ACC112 (cell line): ENCODE measurements around the gene CNOT8.
"Not testable (repeated sequence)": the region's sequence is repeated elsewhere in the genome, so short reads cannot be mapped to it uniquely, and the experiment has no call there.

Experiments
- H2AFZ ChIP-seq: fragments of 200-600 bp; sonication (generic); one replicate; pipeline ENCODE4 v1.6.0; 2017; ENCODE audit warnings: antibody characterized with exemption, low read length; ENCODE audit not compliant: unreplicated experiment
- H3K27ac ChIP-seq: fragments of 200-600 bp; sonication (generic); 2 replicates; pipeline ENCODE4 v1.5.1; 2014; ENCODE audit warnings: low read depth, mild to moderate bottlenecking, antibody characterized with exemption, low read length, moderate library complexity
- H3K27me3 ChIP-seq: fragments of 200-600 bp; sonication (generic); 2 replicates; pipeline ENCODE4 v1.6.1; 2014; ENCODE audit warnings: mild to moderate bottlenecking, antibody characterized with exemption, low read length, moderate library complexity, mixed read lengths; ENCODE audit not compliant: insufficient read depth
- H3K36me3 ChIP-seq: fragments of 200-600 bp; sonication (generic); 2 replicates; pipeline ENCODE4 v1.6.1; 2016; ENCODE audit warnings: mild to moderate bottlenecking, antibody characterized with exemption, low read length, moderate library complexity, mixed read lengths; ENCODE audit not compliant: insufficient read depth
- H3K4me1 ChIP-seq: fragments of 200-600 bp; sonication (generic); one replicate; pipeline ENCODE4 v1.6.1; 2016; ENCODE audit warnings: low read length, mixed read lengths; ENCODE audit not compliant: insufficient read depth, unreplicated experiment, control insufficient read depth
- H3K4me3 ChIP-seq: fragments of 200-600 bp; sonication (generic); 2 replicates; pipeline ENCODE4 v1.5.1; 2014; ENCODE audit warnings: mild to moderate bottlenecking, low read depth, low read length
- H3K79me2 ChIP-seq: fragments of 200-600 bp; sonication (generic); one replicate; pipeline ENCODE4 v1.6.0; 2016; ENCODE audit warnings: low read length; ENCODE audit not compliant: control insufficient read depth, unreplicated experiment, insufficient read depth

The CNOT8 gene

DNA sequence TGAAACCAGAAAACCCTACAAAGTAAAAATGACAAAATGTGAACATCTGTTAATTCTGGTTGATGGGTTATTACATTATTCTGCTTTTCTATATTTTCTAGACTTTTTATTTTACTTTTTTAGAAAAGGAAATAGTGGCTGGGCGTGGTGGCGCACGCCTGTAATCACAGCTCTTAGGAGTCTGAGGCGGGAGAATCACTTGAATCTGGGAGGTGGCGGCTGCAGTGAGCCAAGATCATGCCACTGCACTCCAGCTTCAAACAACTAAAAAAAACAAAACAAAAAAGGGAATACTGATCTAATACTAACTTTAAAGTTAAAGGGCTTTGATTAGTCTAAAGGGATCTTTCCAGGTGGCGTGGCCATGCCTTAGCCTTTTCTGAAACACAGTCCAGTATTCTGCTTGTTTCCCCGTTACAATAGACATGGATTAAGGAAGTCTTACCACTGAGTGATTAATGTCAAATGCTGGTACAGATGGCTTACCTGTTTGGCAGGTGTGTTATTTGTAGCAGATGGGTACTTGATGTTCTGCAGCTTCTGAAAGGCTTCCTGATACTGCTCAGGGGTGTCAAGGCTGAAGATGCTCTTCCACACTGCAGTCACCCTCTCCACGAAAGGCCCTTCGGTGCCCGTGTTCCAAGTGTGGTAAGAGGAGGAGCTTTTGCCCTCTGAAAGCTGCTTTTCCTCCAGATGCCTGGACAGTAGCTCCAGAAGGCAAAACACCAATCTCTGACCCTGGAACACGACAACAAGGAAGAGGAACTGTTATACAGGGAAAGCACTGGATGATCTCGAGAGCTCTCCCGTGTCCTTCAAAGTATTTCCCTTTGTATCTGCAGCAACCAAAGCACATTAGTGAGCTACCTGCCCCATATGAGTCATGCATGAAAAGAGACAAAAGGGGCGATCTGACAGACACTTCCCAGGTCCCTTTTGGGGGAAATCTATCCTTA, 37.5 kb downstream of the CNOT8 start:
- Histone ChIP-seq H3K27ac (no peak overlapping the region), H3K4me1 (peaks cover 5% of the 10 kb centered on the region), H3K79me2 (no peaks in the 10 kb centered on the region), H3K36me3 (peaks cover 24% of the 10 kb centered on the region), H2AFZ (no peak overlapping the region), H3K27me3 (no peaks in the 10 kb centered on the region), H3K4me3 (no peak overlapping the region)

DNA sequence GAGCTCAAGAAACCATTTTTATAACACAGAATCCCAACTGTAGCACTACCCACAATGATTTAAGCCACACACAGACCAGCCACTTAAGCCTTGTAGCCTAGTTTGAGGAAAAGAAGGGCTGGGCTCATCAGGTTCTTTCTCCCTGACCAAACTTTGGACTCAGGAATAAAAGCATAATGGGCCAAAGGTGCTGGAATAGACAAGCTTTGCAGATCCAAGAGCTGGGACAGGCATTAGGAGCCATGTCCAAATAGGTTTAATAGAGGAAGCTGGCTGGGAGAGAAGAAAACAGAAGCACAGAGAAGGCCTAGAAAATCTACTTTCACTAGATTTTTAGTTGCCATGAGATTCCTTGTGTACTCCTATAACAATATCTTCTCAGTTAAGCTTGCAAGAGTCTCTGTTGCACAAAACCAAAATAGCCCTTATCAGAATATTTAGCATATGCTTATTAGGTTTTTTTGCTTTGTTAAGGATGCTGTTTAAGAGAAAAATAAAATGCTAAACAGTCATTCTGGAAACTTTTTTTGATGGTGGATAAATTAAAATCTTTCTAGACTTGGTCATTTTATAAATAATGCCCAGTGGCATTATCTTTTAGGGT, 38.2 kb downstream of the CNOT8 start:
- peaks cover 19% of the 10 kb centered on the region for H3K36me3 ChIP-seq
- H3K4me3 ChIP-seq: no peak overlapping the region
- H3K27ac ChIP-seq: no peak overlapping the region
- no peak overlapping the region for H2AFZ ChIP-seq
- H3K79me2 ChIP-seq: no peaks in the 10 kb centered on the region
- peaks cover 5% of the 10 kb centered on the region for H3K4me1 ChIP-seq
- H3K27me3 ChIP-seq: no peaks in the 10 kb centered on the region

DNA sequence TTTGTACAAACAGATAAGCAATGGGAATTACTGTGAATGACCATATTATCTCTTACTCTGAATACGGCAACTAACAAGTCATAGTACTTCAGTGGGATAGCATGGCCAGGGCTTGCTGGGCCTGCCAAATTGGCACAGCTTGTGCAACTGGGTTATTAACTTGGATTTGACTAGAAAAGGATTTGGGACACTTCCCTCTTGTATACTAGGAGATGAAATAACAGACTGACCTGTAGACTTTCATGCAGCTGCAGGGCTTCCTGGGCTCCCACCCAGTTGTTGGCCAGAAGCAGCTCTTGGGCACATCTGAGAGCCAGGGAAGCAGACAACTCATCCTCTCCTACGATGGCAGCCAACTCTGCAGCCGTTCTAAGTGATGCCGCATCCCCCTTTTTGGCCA, 39.8 kb downstream of the CNOT8 start:
- Histone ChIP-seq H3K4me1 (no peaks in the 10 kb centered on the region), H3K27ac (no peak overlapping the region), H3K36me3 (peaks cover 22% of the 10 kb centered on the region)

DNA sequence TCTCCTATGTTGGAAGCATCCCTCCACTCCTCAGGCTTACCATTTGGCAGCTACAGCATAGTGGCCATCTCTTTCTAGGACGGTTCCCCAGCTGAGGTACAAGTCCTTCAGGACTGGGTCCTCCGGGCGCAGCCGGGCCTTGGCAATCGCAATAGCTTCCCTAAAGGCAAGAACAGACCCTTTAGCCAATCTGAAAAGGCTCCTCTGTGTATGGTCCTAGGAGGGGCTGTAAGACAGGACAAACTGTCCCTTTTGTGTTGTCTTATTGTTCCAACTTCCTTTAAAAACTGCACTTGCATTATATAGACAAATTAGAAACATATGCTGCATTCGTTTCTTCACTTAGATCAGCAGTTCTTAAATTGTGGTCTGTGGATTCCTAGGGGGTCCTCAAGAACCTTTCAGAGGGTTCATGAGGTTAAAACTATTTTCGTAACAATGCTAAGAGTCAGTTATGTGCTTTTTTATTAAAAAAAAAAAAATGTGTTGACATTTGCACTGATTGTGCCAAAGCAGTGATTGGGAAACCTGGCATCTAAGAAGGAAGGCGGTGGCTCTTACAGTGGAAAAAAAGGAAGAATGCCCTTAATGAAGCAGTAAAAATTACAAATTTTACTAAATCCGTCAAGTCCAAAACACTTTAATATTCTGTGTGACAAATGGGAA, 40.9 kb downstream of the CNOT8 start:
- H3K27ac ChIP-seq: no peak overlapping the region
- H3K36me3 ChIP-seq: peaks cover 22% of the 10 kb centered on the region
- H2AFZ ChIP-seq: no peak overlapping the region
- no peak overlapping the region for H3K4me3 ChIP-seq
- no peaks in the 10 kb centered on the region for H3K79me2 ChIP-seq
- H3K4me1 ChIP-seq: no peaks in the 10 kb centered on the region
- H3K27me3 ChIP-seq: no peaks in the 10 kb centered on the region

More for the DNA sequence above, 39.8 kb downstream of the CNOT8 start:
- H3K4me3 ChIP-seq: no peak overlapping the region
- H3K27me3 ChIP-seq: no peaks in the 10 kb centered on the region
- no peak overlapping the region for H2AFZ ChIP-seq
- H3K79me2 ChIP-seq: no peaks in the 10 kb centered on the region

DNA sequence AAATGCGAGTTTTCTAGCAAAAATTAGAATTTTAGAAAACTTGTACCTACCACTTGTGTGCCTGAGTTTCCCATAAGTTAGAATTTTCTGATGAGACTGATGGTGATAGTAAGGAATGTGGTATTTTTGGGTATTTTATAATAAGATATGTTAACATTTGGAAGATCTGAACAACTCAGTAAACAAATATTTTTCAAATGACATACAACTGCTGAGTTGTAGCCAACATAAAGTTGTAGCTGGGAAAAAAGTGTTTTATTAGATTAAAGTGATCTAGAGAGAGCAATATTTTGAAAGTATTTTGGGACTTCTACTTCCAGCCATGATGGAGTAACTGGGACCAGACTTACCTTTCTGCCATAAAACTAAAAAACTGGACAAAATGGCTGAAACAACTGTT, 41.6 kb downstream of the CNOT8 start:
- Histone ChIP-seq H3K27me3 (no peaks in the 10 kb centered on the region), H3K79me2 (no peaks in the 10 kb centered on the region), H3K36me3 (peaks cover 22% of the 10 kb centered on the region), H2AFZ (no peak overlapping the region), H3K4me1 (no peaks in the 10 kb centered on the region), H3K27ac (no peak overlapping the region), H3K4me3 (no peak overlapping the region)

DNA sequence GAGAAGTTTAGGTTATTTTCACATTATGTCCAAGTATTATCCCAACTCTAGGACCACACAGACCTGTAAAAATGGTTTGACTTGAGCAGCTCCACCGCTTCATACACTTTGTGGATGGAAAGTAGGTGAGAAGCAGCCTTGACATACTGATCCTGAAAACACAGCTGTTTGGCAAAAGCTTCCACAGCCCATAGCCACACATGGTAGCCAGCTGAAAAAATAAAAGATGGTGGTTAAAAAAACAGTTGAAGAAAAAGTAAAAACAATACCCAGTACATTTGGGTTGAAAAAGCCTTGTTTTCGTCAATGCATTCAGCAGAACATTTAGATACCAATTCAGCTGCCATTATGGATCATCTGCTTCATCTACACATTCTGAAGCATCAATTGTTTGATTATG, 42.8 kb downstream of the CNOT8 start:
- Histone ChIP-seq H3K4me1 (no peaks in the 10 kb centered on the region), H3K4me3 (no peak overlapping the region), H3K27ac (no peak overlapping the region), H3K79me2 (no peaks in the 10 kb centered on the region), H3K36me3 (peaks cover 26% of the 10 kb centered on the region), H3K27me3 (no peaks in the 10 kb centered on the region), H2AFZ (no peak overlapping the region)

DNA sequence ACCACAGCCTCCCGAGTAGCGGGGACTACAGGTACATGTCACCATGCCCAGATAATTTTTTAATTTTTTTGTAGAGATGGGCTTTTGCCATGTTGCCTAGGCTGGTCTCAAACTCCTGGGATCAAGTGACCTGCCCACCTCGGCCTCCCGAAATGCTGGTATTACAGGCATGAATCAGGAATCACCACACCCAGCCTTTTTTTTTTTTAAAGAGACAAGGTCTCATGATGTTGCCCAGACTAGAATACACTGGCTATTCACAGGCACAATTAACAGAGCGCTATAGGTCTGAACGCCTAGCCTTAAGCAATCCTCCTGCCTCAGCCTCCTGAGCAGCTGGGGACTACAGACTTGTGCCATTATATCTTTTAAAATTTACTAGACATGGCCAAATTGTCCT, 43.5 kb downstream of the CNOT8 start:
- H3K36me3 ChIP-seq: peaks cover 22% of the 10 kb centered on the region
- no peaks in the 10 kb centered on the region for H3K4me1 ChIP-seq
- H3K27me3 ChIP-seq: no peaks in the 10 kb centered on the region
- H3K79me2 ChIP-seq: no peaks in the 10 kb centered on the region
- no peak overlapping the region for H2AFZ ChIP-seq
- H3K27ac ChIP-seq: no peak overlapping the region
- H3K4me3 ChIP-seq: no peak overlapping the region

DNA sequence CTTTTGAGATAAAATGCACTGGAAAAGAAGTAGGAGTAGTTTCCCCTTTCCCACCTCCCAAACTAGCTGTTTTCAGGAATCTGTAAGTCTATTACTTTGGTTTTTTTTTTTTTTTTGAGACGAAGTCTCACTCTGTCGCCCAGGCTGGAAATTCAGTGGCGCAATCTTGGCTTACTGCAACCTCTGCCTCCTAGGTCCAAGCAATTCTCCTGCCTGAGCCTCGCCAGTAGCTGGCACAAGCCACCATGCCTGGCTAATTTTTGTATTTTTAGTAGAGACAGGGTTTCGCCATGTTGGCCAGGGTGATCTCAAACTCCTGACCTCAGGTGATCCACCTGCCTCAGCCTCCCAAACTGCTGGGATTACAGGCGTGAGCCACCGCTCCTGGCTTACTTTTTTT, 47.2 kb downstream of the CNOT8 start:
- H2AFZ ChIP-seq, H3K79me2 ChIP-seq, H3K4me3 ChIP-seq, H3K27ac ChIP-seq, H3K4me1 ChIP-seq, H3K27me3 ChIP-seq: not testable (repeated sequence)
- H3K36me3 ChIP-seq: peaks cover 19% of the 10 kb centered on the region

DNA sequence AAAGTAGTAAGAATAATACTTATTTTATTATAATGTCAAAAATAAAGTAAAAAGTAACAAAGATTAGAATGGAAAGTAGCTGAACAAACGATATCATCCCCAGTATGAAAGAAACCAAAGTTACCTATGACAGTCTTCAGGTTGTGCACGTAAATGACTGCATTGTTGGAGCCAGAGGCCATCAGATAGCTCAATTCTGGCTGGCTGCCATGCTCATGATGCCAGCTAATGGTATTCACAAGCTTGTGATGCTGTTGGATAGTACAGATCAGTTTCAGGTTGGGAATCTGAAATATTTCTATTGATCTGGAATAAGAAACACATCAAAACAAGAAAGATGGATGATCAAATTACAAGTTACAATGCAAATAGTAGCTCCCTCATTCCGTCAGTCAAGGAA, 58.4 kb downstream of the CNOT8 start:
- no peaks in the 10 kb centered on the region for H3K27me3 ChIP-seq
- H3K36me3 ChIP-seq: peaks cover 18% of the 10 kb centered on the region
- no peak overlapping the region for H3K27ac ChIP-seq
- no peaks in the 10 kb centered on the region for H3K4me1 ChIP-seq
- no peak overlapping the region for H2AFZ ChIP-seq
- H3K4me3 ChIP-seq: no peak overlapping the region
- H3K79me2 ChIP-seq: no peaks in the 10 kb centered on the region

DNA sequence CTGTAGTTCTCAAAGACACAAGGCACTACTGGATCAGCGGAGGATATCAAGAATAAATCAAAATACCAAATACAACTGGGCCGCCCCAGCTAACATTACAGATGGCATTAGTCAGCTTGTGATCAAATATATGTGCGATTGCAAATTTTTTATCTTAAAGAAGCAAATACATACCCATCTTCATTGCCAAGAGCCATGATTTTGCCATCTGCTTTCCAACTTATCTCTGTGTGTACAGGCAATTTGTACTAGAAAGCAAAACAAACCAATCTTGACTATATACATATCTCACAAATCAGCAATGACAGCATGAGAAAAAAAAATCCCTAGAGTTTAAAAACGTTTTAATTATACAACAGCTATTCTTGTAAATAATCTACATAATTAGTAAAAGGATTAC, 59.3 kb downstream of the CNOT8 start:
- Histone ChIP-seq H3K27ac (no peak overlapping the region), H3K4me1 (no peaks in the 10 kb centered on the region), H3K27me3 (no peaks in the 10 kb centered on the region), H3K79me2 (no peaks in the 10 kb centered on the region), H3K36me3 (peaks cover 13% of the 10 kb centered on the region), H2AFZ (no peak overlapping the region), H3K4me3 (no peak overlapping the region)
